Right atrium auricular region (tissue), 2 donors: ENCODE data around the gene ZNF778. TPM values are rescaled to one million over a fixed set of nuclear protein-coding genes. Genes with fewer than 3 reads are reported as not detected.

ENCODE experiments used
- DNase-seq: peaks from one replicate; pipeline ENCODE4 v3.0.0-alpha.2; 2019; ENCODE audit warnings: low spot score
- H3K27ac ChIP-seq, 2 donors: fragments of 200-600 bp; sonication (generic); 1 replicate in 1 of 2; 2 replicates in 1 of 2; pipeline ENCODE4 v1.5.1; 2016 to 2019
- H3K27me3 ChIP-seq, 2 donors: fragments of 200-600 bp; sonication (generic); one replicate each; pipeline versions ENCODE4 v1.5.1 to v1.6.0; 2017 to 2019
- H3K36me3 ChIP-seq: fragments of 200-600 bp; sonication (generic); one replicate; pipeline ENCODE4 v1.5.1; 2016
- H3K4me1 ChIP-seq, 2 donors: fragments of 200-600 bp; sonication (generic); one replicate each; pipeline versions ENCODE4 v1.5.1 to v1.6.0; 2017 to 2019
- H3K4me3 ChIP-seq, 2 donors: fragments of 200-600 bp; sonication (generic); 1 replicate in 1 of 2; 2 replicates in 1 of 2; pipeline ENCODE4 v1.5.1; 2017 to 2019; ENCODE audit warnings: mild to moderate bottlenecking in 1 of 2, moderate library complexity in 1 of 2
- H3K9me3 ChIP-seq, 2 donors: fragments of 200-600 bp; sonication (generic); one replicate each; pipeline ENCODE4 v1.5.1; 2019
- CTCF ChIP-seq, 2 donors: fragments of 200-600 bp; sonication (generic); IDR thresholded peaks; one replicate each; pipeline ENCODE4 v1.5.1; 2019; ENCODE audit warnings: antibody characterized with exemption in 2 of 2
- total RNA-seq, 2 donors: library from RNA; depleted of rRNA; stranded (reverse); fragments of >200 nt; gene quantifications; one replicate each; pipeline ENCODE4 v1.1.0, GENCODE V29; 2016

ZNF778 gene
- total RNA-seq, 2 donors from 2014 or later: 5.7 to 8.0 TPM

- H3K27me3 ChIP-seq: peaks cover 4 to 20% of the 10 kb centered on the region in 2 donors
- H3K4me3 ChIP-seq: peak overlapping the region in 1 of 2 donors; percentile 45
- H3K27ac ChIP-seq: no peak overlapping the region
- H3K4me1 ChIP-seq: peaks cover 0 to 17% of the 10 kb centered on the region in 2 donors
- no peak for DNase-seq
- H3K9me3 ChIP-seq: no peaks in the 10 kb centered on the region
- no peak for TF ChIP-seq CTCF (IDR thresholded peaks at IDR 0.05)
- no peaks in the 10 kb centered on the region for H3K36me3 ChIP-seq
Measured at GRCh38 chr16:89200850-89201411, 16.6 kb upstream of the ZNF778 start.

GRCh38 chr16:89201439-89202377, 15.8 kb upstream of the ZNF778 start:
- no peak for DNase-seq
- Histone ChIP-seq H3K4me1 (peaks cover 0 to 17% of the 10 kb centered on the region in 2 donors), H3K27ac (no peak overlapping the region), H3K9me3 (no peaks in the 10 kb centered on the region), H3K36me3 (no peaks in the 10 kb centered on the region), H3K4me3 (peak overlapping the region; percentile 11 to 45), H3K27me3 (peaks cover 4 to 20% of the 10 kb centered on the region in 2 donors)
- no peak for TF ChIP-seq CTCF (IDR thresholded peaks at IDR 0.05)

- no peak for TF ChIP-seq CTCF (IDR thresholded peaks at IDR 0.05)
- H3K36me3 ChIP-seq: no peaks in the 10 kb centered on the region
- DNase-seq: no peak
- no peak overlapping the region for H3K27ac ChIP-seq
- peak overlapping the region in 1 of 2 donors; percentile 45 for H3K4me3 ChIP-seq
- peaks cover 4 to 20% of the 10 kb centered on the region in 2 donors for H3K27me3 ChIP-seq
- H3K9me3 ChIP-seq: no peaks in the 10 kb centered on the region
- peaks cover 0 to 17% of the 10 kb centered on the region in 2 donors for H3K4me1 ChIP-seq
Measured at GRCh38 chr16:89202422-89203215, 14.9 kb upstream of the ZNF778 start.

- H3K4me1 ChIP-seq: no peaks in the 10 kb centered on the region
- TF ChIP-seq CTCF (IDR thresholded peaks at IDR 0.05): no peak
- H3K4me3 ChIP-seq: no peak overlapping the region
- H3K9me3 ChIP-seq: no peaks in the 10 kb centered on the region
- no peaks in the 10 kb centered on the region for H3K36me3 ChIP-seq
- no peak overlapping the region for H3K27ac ChIP-seq
- no peaks in the 10 kb centered on the region for H3K27me3 ChIP-seq
- DNase-seq: no peak
Measured at GRCh38 chr16:89207993-89208392, 9.5 kb upstream of the ZNF778 start.

GRCh38 chr16:89209522-89210044, 7.9 kb upstream of the ZNF778 start:
- H3K9me3 ChIP-seq: no peaks in the 10 kb centered on the region
- DNase-seq: no peak
- H3K4me3 ChIP-seq: no peak overlapping the region
- H3K36me3 ChIP-seq: no peaks in the 10 kb centered on the region
- no peaks in the 10 kb centered on the region for H3K4me1 ChIP-seq
- H3K27ac ChIP-seq: no peak overlapping the region
- H3K27me3 ChIP-seq: no peaks in the 10 kb centered on the region
- TF ChIP-seq CTCF (IDR thresholded peaks at IDR 0.05): no peak
